Measurements from ENCODE around the gene FASTKD2.

Gene FASTKD2

DNA sequence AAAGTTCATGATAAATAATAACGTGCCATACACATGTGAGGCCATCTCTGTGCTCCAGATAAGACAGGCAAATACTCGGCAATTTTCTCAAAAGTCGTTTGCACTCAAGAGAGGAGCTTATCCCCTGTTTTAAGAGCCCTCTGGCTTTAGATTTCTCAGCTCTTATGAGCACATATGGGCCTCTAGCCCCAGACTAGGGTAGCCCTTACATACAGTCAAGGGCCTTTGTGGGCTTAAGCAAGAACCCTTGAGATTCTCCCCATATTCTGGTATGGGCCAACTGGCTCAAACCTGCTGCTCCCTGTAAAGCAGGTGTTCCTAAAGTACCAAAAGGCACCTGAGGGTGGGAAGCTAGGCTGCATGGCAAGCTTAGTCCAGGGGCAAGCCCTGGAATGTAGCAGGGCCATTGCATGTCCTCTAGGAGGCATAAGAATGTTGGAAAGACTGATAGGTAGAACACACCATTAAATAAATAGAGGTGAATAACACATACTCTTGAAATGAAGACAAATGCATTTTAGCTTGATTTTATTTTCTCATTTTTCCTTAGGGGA, 66.1 kb downstream of the FASTKD2 start:
- no peak for TF ChIP-seq JUND (IDR thresholded peaks at IDR 0.05; ENCODE audit: low read depth)
- in situ Hi-C loops (cut with HindIII; ENCODE audit: low pct_unique_long_range_greater_than_20kb, low sequenced_read_pairs) = no loop called here
- DNase-seq (ENCODE audit: low read depth in 1 of 2, low spot score in 1 of 2) = no peak

DNA sequence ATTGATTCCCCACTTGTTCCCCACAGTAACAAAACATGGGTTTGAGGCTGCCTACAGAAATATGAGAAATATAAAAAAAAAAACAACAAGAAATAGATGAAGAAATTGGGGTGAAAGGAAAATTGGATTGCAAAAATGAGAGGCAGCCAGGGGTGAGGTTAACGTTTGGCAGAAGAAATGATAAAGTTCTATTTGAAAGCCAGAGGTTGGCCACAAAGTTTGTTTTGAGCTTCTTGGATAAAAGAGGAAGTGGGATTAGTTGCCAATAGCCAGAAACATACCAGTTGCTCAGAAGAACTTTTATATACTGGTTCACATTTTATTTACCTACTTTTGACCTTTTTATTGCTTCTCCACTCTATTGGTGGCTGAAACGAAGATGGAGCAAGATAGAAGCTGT, 67.5 kb downstream of the FASTKD2 start:
- in situ Hi-C loops (cut with HindIII; ENCODE audit: low pct_unique_long_range_greater_than_20kb, low sequenced_read_pairs) = no loop called here
- TF ChIP-seq JUND (IDR thresholded peaks at IDR 0.05; ENCODE audit: low read depth) = no peak
- DNase-seq (ENCODE audit: low read depth in 1 of 2, low spot score in 1 of 2) = no peak

DNA sequence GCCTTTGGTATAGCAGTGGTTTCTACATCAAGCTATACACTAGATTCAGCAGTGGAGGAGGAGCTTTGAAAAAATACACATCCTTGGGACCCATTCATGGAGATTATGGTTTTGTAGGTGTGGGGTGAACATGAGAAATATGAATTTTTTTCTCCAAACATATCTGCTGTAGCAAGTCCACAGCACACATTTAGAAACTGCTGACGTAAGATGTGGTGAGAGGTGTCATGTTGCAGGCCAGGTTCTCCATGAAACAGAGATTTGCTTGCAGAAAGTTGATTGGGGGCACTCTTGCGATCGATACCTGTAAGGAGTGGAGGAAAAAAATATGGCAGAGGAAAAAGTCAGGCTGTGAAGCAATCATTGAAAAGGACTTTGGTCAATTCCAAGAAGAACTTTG, 67.9 kb downstream of the FASTKD2 start:
- TF ChIP-seq JUND (IDR thresholded peaks at IDR 0.05; ENCODE audit: low read depth) = no peak
- in situ Hi-C loops (cut with HindIII; ENCODE audit: low pct_unique_long_range_greater_than_20kb, low sequenced_read_pairs) = no loop called here
- no peak for DNase-seq (ENCODE audit: low read depth in 1 of 2, low spot score in 1 of 2)

DNA sequence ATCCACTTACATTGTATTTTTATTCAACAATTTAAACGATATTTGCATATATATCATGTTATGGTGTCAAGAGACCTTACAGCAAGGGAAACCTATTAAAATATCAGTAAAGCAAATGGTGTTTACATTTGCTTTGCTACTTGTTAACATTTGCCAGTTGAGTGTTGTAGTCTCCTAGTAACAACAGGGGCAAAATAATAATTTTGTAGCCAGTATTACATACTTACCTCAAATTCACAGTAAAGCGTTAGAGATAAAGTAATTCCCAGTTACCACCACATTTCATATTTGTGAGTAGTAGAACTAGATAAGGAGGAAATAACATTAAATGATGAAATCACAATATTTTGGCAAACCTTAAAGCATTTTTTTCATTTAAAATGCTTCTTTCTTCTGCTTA, 71.3 kb downstream of the FASTKD2 start:
- no peak for DNase-seq (ENCODE audit: low read depth in 1 of 2, low spot score in 1 of 2)
- in situ Hi-C loops (cut with HindIII; ENCODE audit: low pct_unique_long_range_greater_than_20kb, low sequenced_read_pairs) = no loop called here
- no peak for TF ChIP-seq JUND (IDR thresholded peaks at IDR 0.05; ENCODE audit: low read depth)

DNA sequence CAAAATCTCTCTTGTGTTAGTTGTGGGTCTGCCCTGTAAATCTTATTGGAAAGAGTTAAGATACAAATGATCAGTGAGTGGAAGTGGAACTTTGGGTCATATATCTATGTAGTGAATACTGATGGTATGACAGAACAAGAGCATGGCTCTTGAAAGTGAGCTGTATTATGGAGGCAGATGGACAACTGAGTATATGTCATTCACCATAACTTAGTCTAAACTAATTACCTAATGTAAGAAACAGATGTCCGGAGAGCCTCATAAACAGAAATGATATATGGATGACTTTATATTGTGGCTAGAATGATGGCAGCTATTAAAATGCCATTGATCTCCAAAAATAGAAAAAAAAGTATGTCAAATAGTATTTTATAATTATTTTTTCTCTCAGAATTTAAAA, 72.4 kb downstream of the FASTKD2 start:
- DNase-seq (ENCODE audit: low read depth in 1 of 2, low spot score in 1 of 2) = no peak
- TF ChIP-seq JUND (IDR thresholded peaks at IDR 0.05; ENCODE audit: low read depth) = no peak
- in situ Hi-C loops (cut with HindIII; ENCODE audit: low pct_unique_long_range_greater_than_20kb, low sequenced_read_pairs) = no loop called here

DNA sequence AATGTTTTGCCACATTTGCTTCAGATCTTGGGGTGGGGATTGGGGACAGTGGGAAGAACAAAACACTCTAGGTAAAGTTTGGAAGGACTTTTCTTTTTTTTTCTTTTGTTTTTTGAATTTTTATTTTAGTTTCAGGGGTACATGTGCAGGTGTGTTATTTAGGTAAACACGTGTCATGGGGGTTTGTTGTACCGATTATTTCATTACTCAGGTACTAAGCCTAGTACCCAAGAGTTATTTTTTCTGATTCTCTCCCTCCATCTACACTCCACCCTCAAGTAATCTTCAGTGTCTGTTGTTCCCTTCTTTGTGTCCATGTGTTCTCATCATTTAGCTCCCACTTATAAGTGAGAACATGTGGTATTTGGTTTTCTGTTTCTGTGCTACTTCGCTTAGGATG, 73.3 kb downstream of the FASTKD2 start:
- in situ Hi-C loops (cut with HindIII; ENCODE audit: low pct_unique_long_range_greater_than_20kb, low sequenced_read_pairs) = no loop called here
- no peak for TF ChIP-seq JUND (IDR thresholded peaks at IDR 0.05; ENCODE audit: low read depth)
- no peak for DNase-seq (ENCODE audit: low read depth in 1 of 2, low spot score in 1 of 2)

DNA sequence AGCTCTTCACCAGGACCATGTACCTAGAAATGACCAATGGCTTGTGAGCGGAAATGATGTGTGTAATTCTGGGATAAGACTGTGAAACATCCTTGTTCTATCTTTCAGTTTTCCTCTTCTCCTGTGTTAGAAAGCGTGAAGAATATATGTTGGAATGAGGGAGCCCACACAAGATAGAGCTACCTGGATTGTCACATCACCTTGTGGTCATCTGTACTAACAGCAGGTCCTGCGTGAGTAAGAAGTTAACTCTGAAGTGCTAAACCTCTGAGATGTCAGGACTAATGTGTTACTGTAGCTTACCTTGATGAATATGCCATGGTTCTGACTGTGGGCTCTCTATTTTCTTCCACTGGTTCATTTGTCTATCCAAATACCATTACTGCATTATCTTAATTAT, 75.6 kb downstream of the FASTKD2 start:
- no peak for TF ChIP-seq JUND (IDR thresholded peaks at IDR 0.05; ENCODE audit: low read depth)
- in situ Hi-C loops (cut with HindIII; ENCODE audit: low pct_unique_long_range_greater_than_20kb, low sequenced_read_pairs) = no loop called here
- DNase-seq (ENCODE audit: low read depth in 1 of 2, low spot score in 1 of 2) = peak in 1 of 2 experiments; percentile 2

All from T47D (cell line).